K562 (cell line): ENCODE measurements around the gene C15orf62. TPM values are rescaled to one million over a fixed set of nuclear protein-coding genes. Genes with fewer than 3 reads are reported as not detected.

Experiments used
- CBFA2T2 ChIP-seq: fragments of 450-650 bp; conservative IDR thresholded peaks from 2 replicates; pipeline ENCODE4 v1.6.1; 2017; ENCODE audit warnings: mild to moderate bottlenecking
- CBX5 ChIP-seq: IDR thresholded peaks from 2 replicates; pipeline ENCODE4 v1.6.1; 2014; ENCODE audit warnings: low read depth, borderline replicate concordance
- CTBP1 ChIP-seq: fragments of 450-650 bp; IDR thresholded peaks from 2 replicates; pipeline ENCODE4 v1.6.1; 2016; ENCODE audit warnings: borderline replicate concordance
- FOXA1 ChIP-seq: fragments of 450-650 bp; IDR thresholded peaks from 2 replicates; pipeline ENCODE4 v1.6.1; 2016; ENCODE audit warnings: mild to moderate bottlenecking, borderline replicate concordance
- FUS ChIP-seq: fragments of 200-400 bp; formaldehyde crosslinking; optimal IDR thresholded peaks from 2 replicates; pipeline ENCODE3; 2017; ENCODE audit warnings: low read depth, low read length
- GTF2E2 ChIP-seq: fragments of 200-800 bp; sonication (Bioruptor generic); IDR thresholded peaks from 2 replicates; pipeline ENCODE4 v1.6.1; 2016; ENCODE audit warnings: missing genetic modification characterization, missing compliant biosample characterization
- HMGXB4 ChIP-seq: sonication (generic); formaldehyde crosslinking; IDR thresholded peaks from 2 replicates; pipeline ENCODE4 v1.8.1; 2023; ENCODE audit warnings: mild to moderate bottlenecking, missing genetic modification reagents
- KAT8 ChIP-seq: fragments of 450-650 bp; IDR thresholded peaks from 2 replicates; pipeline ENCODE4 v1.6.1; 2016; ENCODE audit warnings: low read depth, mild to moderate bottlenecking
- KDM4B ChIP-seq, 2 experiments: fragments of 450-650 bp in 1 of 2; sonication (generic) in 1 of 2; IDR thresholded peaks; 2 replicates each; pipeline ENCODE4 v1.6.1; 2016 to 2017; ENCODE audit warnings: borderline replicate concordance in 2 of 2, antibody characterized with exemption in 1 of 2, low read depth in 1 of 2, mild to moderate bottlenecking in 1 of 2
- POU5F1 ChIP-seq: fragments of 150-350 bp; IDR thresholded peaks from 2 replicates; pipeline ENCODE4 v1.6.1; 2014; ENCODE audit warnings: borderline replicate concordance, low read length, low read depth, mild to moderate bottlenecking; ENCODE audit not compliant: partially characterized antibody
- SP1 ChIP-seq: sonication (generic); formaldehyde crosslinking; IDR thresholded peaks from 2 replicates; pipeline ENCODE4 v1.8.1; 2022; ENCODE audit warnings: mild to moderate bottlenecking, missing genetic modification reagents
- YY1 ChIP-seq, 3 experiments: IDR thresholded peaks; 2 replicates each; pipeline ENCODE4 v1.6.1; 2011; ENCODE audit warnings: low read length in 2 of 3, mild to moderate bottlenecking in 2 of 3, moderate library complexity in 2 of 3, borderline replicate concordance in 1 of 3, control low read depth in 1 of 3, low read depth in 1 of 3; ENCODE audit not compliant: insufficient read depth in 3 of 3, insufficient replicate concordance in 2 of 3, control insufficient read depth in 1 of 3, insufficient read length in 1 of 3; ENCODE audit errors: extremely low read depth in 1 of 3
- ZNF184 ChIP-seq: sonication (generic); formaldehyde crosslinking; IDR thresholded peaks from 2 replicates; pipeline ENCODE4 v1.5.0; 2020; ENCODE audit warnings: missing genetic modification reagents
- ZNF197 ChIP-seq: fragments of 200-800 bp; sonication (Bioruptor generic); IDR thresholded peaks from 2 replicates; pipeline ENCODE4 v1.6.1; 2016; ENCODE audit warnings: low read depth, missing genetic modification characterization, missing compliant biosample characterization
- ZNF274 ChIP-seq: IDR thresholded peaks from 2 replicates; pipeline ENCODE4 v1.6.1; 2011; ENCODE audit warnings: low read depth, mild to moderate bottlenecking, low read length, moderate library complexity, borderline replicate concordance
- ZNF511 ChIP-seq: sonication (generic); formaldehyde crosslinking; IDR thresholded peaks from 2 replicates; pipeline ENCODE4 v1.8.0; 2022; ENCODE audit warnings: mild to moderate bottlenecking, missing genetic modification reagents
- ZNF740 ChIP-seq, 3 experiments: fragments of 200-800 bp in 1 of 3; sonication (Bioruptor generic) in 1 of 3; sonication (generic) in 1 of 3; formaldehyde crosslinking in 1 of 3; IDR thresholded peaks; 2 replicates each; pipeline versions ENCODE4 v1.6.1 to v1.8.0; 2016 to 2022; ENCODE audit warnings: mild to moderate bottlenecking in 2 of 3, missing compliant biosample characterization in 2 of 3, missing genetic modification characterization in 2 of 3, missing genetic modification reagents in 1 of 3
- polyA plus RNA-seq, 8 experiments: library from polyadenylated mRNA; depleted of rRNA in 4 of 8; stranded (reverse) in 5 of 8; unstranded in 3 of 8; fragments of >200 nt; fragmentation: Nextera tagmentation in 2 of 8; fragmentation: Illumina TruSeq in 1 of 8; extraction: Ambion mirVana in 2 of 8; extraction: Trizol in 1 of 8; gene quantifications; 2 replicates each; pipeline versions ENCODE4 v1.2.1 to v1.2.3, GENCODE V29; 2011 to 2014; ENCODE audit warnings: inconsistent platforms in 1 of 8, missing spikeins in 1 of 8
- total RNA-seq, 7 experiments: library from RNA; depleted of rRNA in 6 of 7; stranded (reverse); fragments of >200 nt in 6 of 7; fragmentation: Illumina TruSeq in 2 of 7; extraction: Trizol in 2 of 7; gene quantifications; 2 replicates each; pipeline versions ENCODE4 v1.2.1 to v1.2.3, GENCODE V29; 2011 to 2021; ENCODE audit warnings: low replicate concordance in 1 of 7
- TF ChIP-seq, protein P1 (sequence below): fragments of 250-450 bp; sonication (Bioruptor Pico); IDR thresholded peaks from 2 replicates; pipeline ENCODE4 v1.4.0; 2020; ENCODE audit warnings: mild to moderate bottlenecking
- TF ChIP-seq, protein P2 (sequence below): sonication (generic); formaldehyde crosslinking; IDR thresholded peaks from 2 replicates; pipeline ENCODE4 v1.8.1; 2023; ENCODE audit warnings: mild to moderate bottlenecking, missing genetic modification reagents, moderate library complexity

Gene C15orf62
- total and polyA plus RNA-seq, 9 of the 15 experiments (the other 6 are each of a cell fraction or from before 2014, with no cell fraction given) = 0.01 to 0.76 (median 0.30) TPM; not detected in 1

- TF ChIP-seq, protein P1, sequence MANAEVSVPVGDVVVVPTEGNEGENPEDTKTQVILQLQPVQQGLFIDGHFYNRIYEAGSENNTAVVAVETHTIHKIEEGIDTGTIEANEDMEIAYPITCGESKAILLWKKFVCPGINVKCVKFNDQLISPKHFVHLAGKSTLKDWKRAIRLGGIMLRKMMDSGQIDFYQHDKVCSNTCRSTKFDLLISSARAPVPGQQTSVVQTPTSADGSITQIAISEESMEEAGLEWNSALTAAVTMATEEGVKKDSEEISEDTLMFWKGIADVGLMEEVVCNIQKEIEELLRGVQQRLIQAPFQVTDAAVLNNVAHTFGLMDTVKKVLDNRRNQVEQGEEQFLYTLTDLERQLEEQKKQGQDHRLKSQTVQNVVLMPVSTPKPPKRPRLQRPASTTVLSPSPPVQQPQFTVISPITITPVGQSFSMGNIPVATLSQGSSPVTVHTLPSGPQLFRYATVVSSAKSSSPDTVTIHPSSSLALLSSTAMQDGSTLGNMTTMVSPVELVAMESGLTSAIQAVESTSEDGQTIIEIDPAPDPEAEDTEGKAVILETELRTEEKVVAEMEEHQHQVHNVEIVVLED = 0 out of 2 replicates have a peak, but pooled peaks have one; percentile 20
- peak in 1 of 3 experiments; percentile 64 for TF ChIP-seq YY1 (IDR thresholded peaks at IDR 0.05; ENCODE audit: borderline replicate concordance in 1 of 3, control insufficient read depth in 1 of 3, extremely low read depth in 1 of 3, insufficient read depth in 3 of 3, insufficient read length in 1 of 3, insufficient replicate concordance in 2 of 3, low read depth in 1 of 3, low read length in 2 of 3)
- no peak for TF ChIP-seq ZNF197 (CRISPR knock-in tag)
- TF ChIP-seq ZNF274 = no peak
- no peak for TF ChIP-seq FUS
- TF ChIP-seq, protein P2, sequence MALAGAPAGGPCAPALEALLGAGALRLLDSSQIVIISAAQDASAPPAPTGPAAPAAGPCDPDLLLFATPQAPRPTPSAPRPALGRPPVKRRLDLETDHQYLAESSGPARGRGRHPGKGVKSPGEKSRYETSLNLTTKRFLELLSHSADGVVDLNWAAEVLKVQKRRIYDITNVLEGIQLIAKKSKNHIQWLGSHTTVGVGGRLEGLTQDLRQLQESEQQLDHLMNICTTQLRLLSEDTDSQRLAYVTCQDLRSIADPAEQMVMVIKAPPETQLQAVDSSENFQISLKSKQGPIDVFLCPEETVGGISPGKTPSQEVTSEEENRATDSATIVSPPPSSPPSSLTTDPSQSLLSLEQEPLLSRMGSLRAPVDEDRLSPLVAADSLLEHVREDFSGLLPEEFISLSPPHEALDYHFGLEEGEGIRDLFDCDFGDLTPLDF = no peak
- TF ChIP-seq CBFA2T2 = no peak; the same call in 1 of the 2 replicates
- TF ChIP-seq HMGXB4 (CRISPR knock-in tag) = no peak
- no peak; the same call in 1 of the 2 replicates for TF ChIP-seq SP1 (CRISPR knock-in tag)
- peak; percentile 55; the same call in 1 of the 2 replicates for TF ChIP-seq ZNF740 (CRISPR knock-in tag; IDR thresholded peaks at IDR 0.05)
- no peak for TF ChIP-seq ZNF740 (tag; IDR thresholded peaks at IDR 0.05)
- TF ChIP-seq POU5F1 = no peak
- TF ChIP-seq ZNF511 (CRISPR knock-in tag) = no peak
- TF ChIP-seq FOXA1 = no peak
- TF ChIP-seq KDM4B (IDR thresholded peaks at IDR 0.05; ENCODE audit: borderline replicate concordance in 2 of 2, low read depth in 1 of 2) = peak in 1 of 2 experiments; percentile 34; a peak in 1 of 4 replicates
- TF ChIP-seq GTF2E2 (tag) = no peak
- TF ChIP-seq CTBP1 = peak; percentile 83
- TF ChIP-seq CBX5 = no peak
- TF ChIP-seq ZNF184 = no peak
- no peak for TF ChIP-seq KAT8
These were observed 5.8 kb upstream of the C15orf62 start, which contains the start of gene GCHFR (continued) for GRCh38 chr15:40763801-40764628.
